Measurements from ENCODE around the gene CDK9. TPM values are rescaled to one million over a fixed set of nuclear protein-coding genes. Genes with fewer than 3 reads are reported as not detected.
A peak's percentile ranks its signal among the peaks of the same experiment; 100 is the strongest.
"Not testable (repeated sequence)": the region's sequence is repeated elsewhere in the genome, so short reads cannot be mapped to it uniquely, and the experiment has no call there.

CDK9 gene
- total RNA-seq, 6 experiments from 2014 or later = 49.4 to 107 (median 54.5) TPM

DNA sequence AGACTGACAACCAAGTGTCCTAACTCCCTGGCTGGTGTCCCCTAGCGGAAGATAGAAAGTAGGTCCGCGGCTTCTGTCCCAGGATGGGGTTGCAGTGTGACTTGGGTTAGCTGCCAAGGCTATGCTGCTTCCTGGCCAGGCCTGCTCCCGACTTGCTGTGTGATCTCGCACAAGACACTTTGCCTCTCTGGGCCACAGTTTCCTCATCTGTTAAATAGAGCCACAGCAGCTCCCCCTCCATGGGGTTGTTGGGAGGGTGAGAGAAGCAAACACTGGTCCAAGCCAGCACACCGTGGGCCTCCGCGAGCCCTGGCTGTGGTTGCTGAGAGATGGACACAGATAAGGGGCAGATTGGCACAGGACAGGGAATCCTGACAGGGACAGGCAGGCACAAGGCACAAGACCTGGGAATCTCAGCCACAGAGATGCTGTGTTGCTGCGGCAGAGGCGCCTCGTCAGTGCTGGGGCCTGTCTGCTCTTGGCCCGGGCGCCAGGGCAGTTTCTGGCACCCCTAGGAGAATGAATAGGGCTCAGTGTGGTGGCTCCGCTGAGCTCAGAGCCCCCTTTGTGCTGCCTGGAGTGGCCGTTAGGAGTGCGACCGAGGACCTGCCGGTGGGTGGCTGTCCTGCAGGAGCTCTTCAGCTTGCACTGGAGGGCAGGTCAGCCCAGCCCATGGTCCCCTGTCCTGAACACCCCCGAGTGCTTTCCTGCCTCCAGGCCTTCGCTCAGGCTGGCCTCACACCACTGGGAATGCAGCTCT is 5.5 kb upstream of the CDK9 start:
- intact Hi-C loops (cut with DNase I) = loop anchor here in 1 of 2 donors (2.0 kb wide), 1 partner anchor 40 kb away; no protein-coding TSS in a partner anchor
- no peaks in the 10 kb centered on the region for H3K4me1 ChIP-seq
- H3K27ac ChIP-seq = peak overlapping the region in 1 of 3 donors; percentile 33
- 100% methylated on average over 1 of the region's 20 CpGs for WGBS (ENCODE audit: insufficient coverage, low coverage, low lambda C conversion rate, missing lambda C conversion rate)
- ATAC-seq (no peak), DNase-seq (peak in 1 of 3 donors; percentile 55)
- TF ChIP-seq, protein P1, sequence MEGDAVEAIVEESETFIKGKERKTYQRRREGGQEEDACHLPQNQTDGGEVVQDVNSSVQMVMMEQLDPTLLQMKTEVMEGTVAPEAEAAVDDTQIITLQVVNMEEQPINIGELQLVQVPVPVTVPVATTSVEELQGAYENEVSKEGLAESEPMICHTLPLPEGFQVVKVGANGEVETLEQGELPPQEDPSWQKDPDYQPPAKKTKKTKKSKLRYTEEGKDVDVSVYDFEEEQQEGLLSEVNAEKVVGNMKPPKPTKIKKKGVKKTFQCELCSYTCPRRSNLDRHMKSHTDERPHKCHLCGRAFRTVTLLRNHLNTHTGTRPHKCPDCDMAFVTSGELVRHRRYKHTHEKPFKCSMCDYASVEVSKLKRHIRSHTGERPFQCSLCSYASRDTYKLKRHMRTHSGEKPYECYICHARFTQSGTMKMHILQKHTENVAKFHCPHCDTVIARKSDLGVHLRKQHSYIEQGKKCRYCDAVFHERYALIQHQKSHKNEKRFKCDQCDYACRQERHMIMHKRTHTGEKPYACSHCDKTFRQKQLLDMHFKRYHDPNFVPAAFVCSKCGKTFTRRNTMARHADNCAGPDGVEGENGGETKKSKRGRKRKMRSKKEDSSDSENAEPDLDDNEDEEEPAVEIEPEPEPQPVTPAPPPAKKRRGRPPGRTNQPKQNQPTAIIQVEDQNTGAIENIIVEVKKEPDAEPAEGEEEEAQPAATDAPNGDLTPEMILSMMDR (IDR thresholded peaks at IDR 0.05) = no peak
- TF ChIP-seq POLR2A (IDR thresholded peaks at IDR 0.05) = no peak
- H3K27me3 ChIP-seq = no peaks in the 10 kb centered on the region
- no peaks in the 10 kb centered on the region for H3K9me3 ChIP-seq
- no peak overlapping the region for H3K4me3 ChIP-seq
- H3K36me3 ChIP-seq = no peaks in the 10 kb centered on the region

- not testable (repeated sequence) for H3K4me3 ChIP-seq, H3K4me1 ChIP-seq, H3K36me3 ChIP-seq, ATAC-seq, H3K27me3 ChIP-seq, H3K9me3 ChIP-seq, DNase-seq
- WGBS (ENCODE audit: insufficient coverage, low coverage, low lambda C conversion rate, missing lambda C conversion rate) = 44% methylated on average over 3 of the region's 9 CpGs
- intact Hi-C loops (cut with DNase I) = loop anchor here in 1 of 2 donors (2.0 kb wide), 1 partner anchor 40 kb away; no protein-coding TSS in a partner anchor
- H3K27ac ChIP-seq = peak overlapping the region in 1 of 3 donors; percentile 33
These were observed 4.9 kb upstream of the CDK9 start for GRCh38 chr9:127780909-127781308.

- no peak for DNase-seq
- Histone ChIP-seq H3K4me3 (no peak overlapping the region), H3K27me3 (no peaks in the 10 kb centered on the region), H3K27ac (no peak overlapping the region), H3K36me3 (no peaks in the 10 kb centered on the region), H3K4me1 (peaks cover 0 to 2% (median under 1%) of the 10 kb centered on the region in 4 donors), H3K9me3 (no peaks in the 10 kb centered on the region)
- ATAC-seq = no peak
- TF ChIP-seq POLR2A (IDR thresholded peaks at IDR 0.05) = no peak
- TF ChIP-seq, protein P1 (IDR thresholded peaks at IDR 0.05) = no peak
- intact Hi-C loops (cut with DNase I) = loop anchor here in 1 of 2 donors (2.0 kb wide), 1 partner anchor 41 kb away; no protein-coding TSS in a partner anchor
- 100% methylated on average over 4 of the region's 4 CpGs for WGBS (ENCODE audit: insufficient coverage, low coverage, low lambda C conversion rate, missing lambda C conversion rate)
These were observed 4.0 kb upstream of the CDK9 start for GRCh38 chr9:127781806-127782205.

GRCh38 chr9:127783111-127784008 is 2.5 kb upstream of the CDK9 start:
- ATAC-seq (peak in 1 of 4 donors; percentile 21), DNase-seq (peak in 2 of 3 donors; percentile 73)
- H3K4me1 ChIP-seq = peaks cover 0 to 17% (median 7%) of the 10 kb centered on the region in 4 donors
- intact Hi-C loops (cut with DNase I) = no loop called here
- peak overlapping the region; percentile 21 to 51 (median 44) for H3K27ac ChIP-seq
- no peak overlapping the region for H3K4me3 ChIP-seq
- TF ChIP-seq, protein P1 (IDR thresholded peaks at IDR 0.05) = no peak
- TF ChIP-seq POLR2A (IDR thresholded peaks at IDR 0.05) = no peak
- no peaks in the 10 kb centered on the region for H3K9me3 ChIP-seq
- WGBS (ENCODE audit: insufficient coverage, low coverage, low lambda C conversion rate, missing lambda C conversion rate) = 68% methylated on average over 10 of the region's 20 CpGs
- H3K27me3 ChIP-seq = no peaks in the 10 kb centered on the region
- H3K36me3 ChIP-seq = peaks cover 0 to 15% (median 9%) of the 10 kb centered on the region in 4 donors

All from right lobe of liver (tissue), 6 donors.